ENCODE results near the gene TRMT61A. TPM values are rescaled to one million over a fixed set of nuclear protein-coding genes. Genes with fewer than 3 reads are reported as not detected.
A peak's percentile ranks its signal among the peaks of the same experiment; 100 is the strongest.

The TRMT61A gene
- total RNA-seq, 2 donors from 2014 or later: 19.6 to 40.4 TPM

DNA sequence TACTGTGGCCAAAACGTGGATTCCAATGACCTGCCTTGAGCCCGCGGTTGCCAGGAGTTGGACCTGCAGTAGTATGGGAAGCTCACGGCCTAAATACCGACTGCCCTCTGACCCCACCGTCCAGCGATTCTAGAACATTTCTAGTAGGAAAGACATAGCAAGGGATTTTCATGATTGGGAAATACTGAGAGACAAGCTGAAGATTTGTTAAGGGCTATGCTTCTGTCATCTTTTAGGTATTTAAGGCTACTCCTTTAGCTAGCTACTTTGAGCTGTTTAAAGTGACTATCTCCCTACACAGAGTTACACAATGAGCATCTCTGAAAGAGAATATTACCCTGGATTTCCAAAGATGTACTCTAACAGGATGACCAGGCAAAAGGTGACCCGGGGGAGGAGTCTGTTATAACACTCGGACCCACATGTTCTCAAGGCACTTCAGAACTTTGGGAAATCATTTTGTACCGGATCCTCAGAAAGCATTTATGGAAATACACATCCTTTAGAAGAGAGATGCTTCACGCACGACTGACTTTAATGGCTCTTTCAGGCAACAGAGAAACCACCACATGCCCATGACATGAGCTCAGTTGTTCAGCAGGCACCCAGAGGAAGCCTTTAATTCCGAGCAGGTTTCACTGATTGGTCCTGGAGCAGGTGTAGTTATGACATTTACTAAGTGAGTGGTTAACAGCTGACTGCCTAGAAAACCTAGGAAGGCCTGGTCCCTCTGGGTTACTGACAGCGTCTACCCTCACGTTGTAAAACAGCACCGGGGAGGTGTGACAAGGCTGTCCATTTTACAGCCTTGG lies 29.3 kb downstream of the TRMT61A start:
- peak overlapping the region in 1 of 2 donors; percentile 17 for H3K27ac ChIP-seq
- intact Hi-C loops (cut with DNase I): no loop called here
- WGBS: 57% methylated on average over 16 of the region's 16 CpGs
- no peaks in the 10 kb centered on the region for H3K36me3 ChIP-seq
- TF ChIP-seq, protein P1, sequence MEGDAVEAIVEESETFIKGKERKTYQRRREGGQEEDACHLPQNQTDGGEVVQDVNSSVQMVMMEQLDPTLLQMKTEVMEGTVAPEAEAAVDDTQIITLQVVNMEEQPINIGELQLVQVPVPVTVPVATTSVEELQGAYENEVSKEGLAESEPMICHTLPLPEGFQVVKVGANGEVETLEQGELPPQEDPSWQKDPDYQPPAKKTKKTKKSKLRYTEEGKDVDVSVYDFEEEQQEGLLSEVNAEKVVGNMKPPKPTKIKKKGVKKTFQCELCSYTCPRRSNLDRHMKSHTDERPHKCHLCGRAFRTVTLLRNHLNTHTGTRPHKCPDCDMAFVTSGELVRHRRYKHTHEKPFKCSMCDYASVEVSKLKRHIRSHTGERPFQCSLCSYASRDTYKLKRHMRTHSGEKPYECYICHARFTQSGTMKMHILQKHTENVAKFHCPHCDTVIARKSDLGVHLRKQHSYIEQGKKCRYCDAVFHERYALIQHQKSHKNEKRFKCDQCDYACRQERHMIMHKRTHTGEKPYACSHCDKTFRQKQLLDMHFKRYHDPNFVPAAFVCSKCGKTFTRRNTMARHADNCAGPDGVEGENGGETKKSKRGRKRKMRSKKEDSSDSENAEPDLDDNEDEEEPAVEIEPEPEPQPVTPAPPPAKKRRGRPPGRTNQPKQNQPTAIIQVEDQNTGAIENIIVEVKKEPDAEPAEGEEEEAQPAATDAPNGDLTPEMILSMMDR (IDR thresholded peaks at IDR 0.05): no peak
- TF ChIP-seq POLR2A (IDR thresholded peaks at IDR 0.05): no peak
- no peak for TF ChIP-seq POLR2AphosphoS5 (IDR thresholded peaks at IDR 0.05)
- H3K27me3 ChIP-seq (replicated peaks; ENCODE audit: insufficient read depth): no peaks in the 10 kb centered on the region
- no peak overlapping the region for H3K4me3 ChIP-seq
- H3K4me1 ChIP-seq (replicated peaks): peaks cover 6% of the 10 kb centered on the region
- no peak for DNase-seq (ENCODE audit: low spot score)
- no peaks in the 10 kb centered on the region for H3K9me3 ChIP-seq

DNA sequence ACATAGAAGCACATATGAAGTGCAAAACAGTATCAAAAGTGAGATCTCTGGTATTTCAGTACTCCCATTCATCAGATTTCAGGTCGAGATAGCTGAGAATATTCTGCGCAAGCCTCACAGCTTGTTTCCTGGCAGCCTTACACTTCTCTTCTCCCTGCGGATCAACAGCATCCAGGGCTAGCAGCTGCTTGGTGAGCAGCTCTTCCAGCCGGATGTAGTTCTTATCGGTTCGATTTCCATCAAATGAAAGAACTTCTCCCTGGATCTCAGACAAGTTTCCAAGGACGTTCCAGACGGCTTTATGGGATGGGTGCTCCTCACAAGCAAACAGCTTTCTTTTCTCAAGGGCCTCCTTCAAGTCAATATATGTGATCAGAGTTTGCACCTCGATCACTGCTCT lies 30.8 kb downstream of the TRMT61A start:
- no peak for DNase-seq (ENCODE audit: low spot score)
- Histone ChIP-seq H3K4me1 (replicated peaks) (peaks cover 14% of the 10 kb centered on the region), H3K36me3 (no peaks in the 10 kb centered on the region), H3K9me3 (no peaks in the 10 kb centered on the region), H3K27ac (no peak overlapping the region), H3K27me3 (replicated peaks; ENCODE audit: insufficient read depth) (no peaks in the 10 kb centered on the region), H3K4me3 (no peak overlapping the region)
- intact Hi-C loops (cut with DNase I): loop anchor here (10.0 kb wide), 1 partner anchor 155 kb away; the partner anchor contains the start of genes XRCC3 and ZFYVE21
- no peak for TF ChIP-seq POLR2A (IDR thresholded peaks at IDR 0.05)
- TF ChIP-seq, protein P1 (IDR thresholded peaks at IDR 0.05): no peak
- TF ChIP-seq POLR2AphosphoS5 (IDR thresholded peaks at IDR 0.05): no peak
- WGBS: 57% methylated on average over 9 of the region's 9 CpGs

DNA sequence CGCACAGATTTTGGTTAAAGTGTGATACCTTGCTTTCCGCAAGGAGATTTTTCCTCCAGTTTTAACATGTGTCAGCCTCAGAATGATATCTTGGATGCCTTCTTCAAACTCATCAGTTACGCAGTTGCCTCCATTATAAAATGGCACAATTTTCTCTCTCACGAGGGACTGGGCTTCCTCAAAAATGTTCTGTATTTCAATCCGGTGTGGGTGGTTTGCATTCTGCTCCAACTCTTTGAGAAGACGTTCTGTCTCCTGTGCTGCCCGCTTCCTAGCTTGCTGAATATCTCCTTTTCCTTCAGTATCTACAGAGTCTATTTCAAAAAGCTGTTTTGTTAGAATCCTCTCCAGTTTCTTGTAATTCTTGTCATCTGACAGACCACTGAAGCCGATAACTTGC lies 31.7 kb downstream of the TRMT61A start:
- Histone ChIP-seq H3K36me3 (no peaks in the 10 kb centered on the region), H3K9me3 (no peaks in the 10 kb centered on the region), H3K27me3 (replicated peaks; ENCODE audit: insufficient read depth) (no peaks in the 10 kb centered on the region), H3K4me3 (no peak overlapping the region), H3K27ac (no peak overlapping the region), H3K4me1 (replicated peaks) (peaks cover 14% of the 10 kb centered on the region)
- intact Hi-C loops (cut with DNase I): loop anchor here (10.0 kb wide), 1 partner anchor 154 kb away; the partner anchor contains the start of genes XRCC3 and ZFYVE21
- TF ChIP-seq, protein P1 (IDR thresholded peaks at IDR 0.05): no peak
- TF ChIP-seq POLR2AphosphoS5 (IDR thresholded peaks at IDR 0.05) (no peak), POLR2A (IDR thresholded peaks at IDR 0.05) (no peak)
- WGBS: 73% methylated on average over 8 of the region's 8 CpGs
- no peak for DNase-seq (ENCODE audit: low spot score)

DNA sequence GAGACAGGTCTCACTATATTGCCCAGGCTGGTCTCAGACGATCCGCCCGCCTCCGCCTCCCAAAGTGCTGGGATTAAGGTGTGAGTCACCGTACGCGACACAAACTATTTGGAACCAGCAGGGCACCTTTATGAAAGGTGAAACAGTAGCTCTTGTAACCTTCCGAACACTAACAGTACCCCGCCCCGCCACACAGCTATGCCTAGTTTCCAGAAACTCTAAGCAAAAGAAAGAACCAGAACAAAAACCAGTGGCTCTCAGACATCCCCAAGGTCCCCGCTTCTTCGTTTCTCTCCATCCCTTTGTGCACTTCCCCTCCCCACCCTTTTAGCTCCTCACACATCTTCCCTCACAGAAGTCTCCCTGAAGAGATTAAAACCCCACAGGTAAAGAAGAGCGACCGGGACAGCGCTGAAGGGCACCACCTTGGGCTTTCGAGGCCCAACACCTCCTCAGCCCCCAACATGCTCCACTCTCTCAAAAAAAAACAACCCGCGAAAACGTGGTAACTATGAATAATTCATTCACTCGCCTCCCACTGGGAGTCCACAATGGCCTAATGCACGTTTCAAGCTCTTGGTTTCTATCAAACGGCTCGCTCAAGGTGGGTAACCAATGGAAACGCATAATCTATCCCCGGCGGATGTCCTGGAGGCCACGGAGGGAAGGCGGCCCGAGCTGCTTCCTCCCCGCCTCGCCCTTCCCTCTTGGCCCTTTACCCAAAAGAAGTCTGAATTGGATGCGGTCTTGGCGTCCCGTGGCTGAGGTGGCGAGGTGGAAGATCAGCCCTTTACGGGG lies 32.6 kb downstream of the TRMT61A start:
- TF ChIP-seq, protein P1 (IDR thresholded peaks at IDR 0.05): no peak
- TF ChIP-seq POLR2A (IDR thresholded peaks at IDR 0.05) (no peak), POLR2AphosphoS5 (IDR thresholded peaks at IDR 0.05) (no peak)
- WGBS: 5% methylated on average over 36 of the region's 36 CpGs
- Histone ChIP-seq H3K9me3 (no peaks in the 10 kb centered on the region), H3K27ac (peak overlapping the region; percentile 84 to 97), H3K4me1 (replicated peaks) (peaks cover 14% of the 10 kb centered on the region), H3K27me3 (replicated peaks; ENCODE audit: insufficient read depth) (no peaks in the 10 kb centered on the region), H3K36me3 (no peaks in the 10 kb centered on the region), H3K4me3 (peak overlapping the region; percentile 88 to 96)
- intact Hi-C loops (cut with DNase I): loop anchor here (10.0 kb wide), 1 partner anchor 153 kb away; the partner anchor contains the start of genes XRCC3 and ZFYVE21
- no peak for DNase-seq (ENCODE audit: low spot score)

All from prostate gland (tissue), 2 donors.